Posterior cingulate gyrus (tissue), 11 donors: Measurements from ENCODE around the gene MAPK8.
A peak's percentile ranks its signal among the peaks of the same experiment; 100 is the strongest.
"Not testable (repeated sequence)": the region's sequence is repeated elsewhere in the genome, so short reads cannot be mapped to it uniquely, and the experiment has no call there.

Experiments
- DNase-seq, 10 donors: peaks; one replicate each; pipeline versions ENCODE4 v3.0.0 to v3.0.0-alpha.2; 2020 to 2021; ENCODE audit warnings: mixed read lengths in 3 of 10
- intact Hi-C: fragments of 100-400 bp; cut with DNase I; formaldehyde crosslinking; loops from one replicate; pipeline ENCODE4 v1.15.1; 2023

Gene MAPK8

DNA sequence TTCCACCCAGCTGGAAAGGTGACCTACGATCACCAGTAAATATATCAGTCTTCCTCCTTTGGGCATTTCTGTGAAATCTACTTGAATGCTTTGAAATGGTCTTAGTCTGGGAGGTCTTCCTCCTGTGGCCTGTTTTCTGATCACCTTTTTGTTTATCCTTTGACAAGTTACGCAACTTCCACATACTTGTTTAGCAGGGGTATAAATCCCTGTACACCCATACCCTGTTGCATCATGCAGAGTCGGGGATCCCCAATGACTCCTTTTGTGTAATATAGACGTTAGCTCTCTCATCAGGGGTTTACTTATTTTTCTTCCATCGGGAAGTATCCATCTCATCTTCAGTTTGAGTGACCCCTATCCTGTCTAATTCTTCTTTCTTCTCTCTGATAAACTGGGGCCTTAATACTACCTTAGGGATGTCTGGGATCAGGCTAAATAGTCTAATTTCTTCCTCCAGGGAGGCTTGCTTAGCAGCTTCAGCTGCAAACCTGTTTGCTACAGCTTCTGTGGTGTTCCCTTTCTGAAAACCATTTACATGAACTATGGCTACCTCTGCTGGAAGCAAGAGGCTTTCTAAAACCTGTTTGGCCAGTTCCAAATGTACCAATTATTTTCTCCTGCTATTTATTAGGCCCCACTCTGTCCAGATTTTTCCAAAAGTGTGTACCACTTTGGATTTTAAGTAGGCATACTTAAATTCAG is 25.8 kb downstream of the MAPK8 start:
- intact Hi-C loops: no loop called here
- no peak for DNase-seq

DNA sequence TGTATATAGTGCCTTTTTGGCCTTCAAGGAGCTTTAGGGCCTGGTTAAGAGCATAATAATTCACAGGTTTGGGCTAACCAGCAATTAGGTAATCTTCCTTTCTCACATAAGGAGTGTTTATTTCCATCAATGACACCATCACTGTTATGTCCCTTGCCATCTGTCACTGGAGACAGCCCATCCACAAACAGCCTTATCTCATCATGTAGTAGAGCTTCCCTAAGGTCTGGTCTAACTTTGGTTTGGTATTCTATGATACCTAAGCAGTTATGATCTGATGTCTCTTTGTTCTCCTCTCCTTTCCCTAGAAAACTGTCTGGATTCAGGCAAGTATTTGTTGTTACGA is 26.4 kb downstream of the MAPK8 start:
- intact Hi-C loops: no loop called here
- no peak for DNase-seq

DNA sequence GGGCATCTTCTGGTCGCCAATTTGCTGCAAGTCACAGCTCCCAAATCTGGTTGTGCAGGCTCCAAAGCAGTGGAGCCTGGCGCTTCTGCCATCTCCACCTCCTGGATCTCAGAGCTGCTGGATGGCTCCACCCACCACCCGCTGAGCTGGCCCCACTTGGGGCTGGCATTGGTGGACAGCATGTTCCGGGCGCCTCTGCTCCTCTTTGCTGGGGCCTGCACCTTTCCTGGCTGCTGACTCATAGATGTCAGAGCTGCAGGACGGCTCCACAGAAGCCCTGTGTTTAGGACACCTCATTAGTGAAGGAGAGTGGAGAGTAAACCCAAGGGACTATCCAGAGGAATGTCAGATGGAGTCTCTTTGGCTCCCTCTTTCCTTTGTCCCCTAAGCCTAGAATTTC is 27.4 kb downstream of the MAPK8 start:
- intact Hi-C loops: no loop called here
- DNase-seq: peak in 1 of 10 donors; percentile 60

DNA sequence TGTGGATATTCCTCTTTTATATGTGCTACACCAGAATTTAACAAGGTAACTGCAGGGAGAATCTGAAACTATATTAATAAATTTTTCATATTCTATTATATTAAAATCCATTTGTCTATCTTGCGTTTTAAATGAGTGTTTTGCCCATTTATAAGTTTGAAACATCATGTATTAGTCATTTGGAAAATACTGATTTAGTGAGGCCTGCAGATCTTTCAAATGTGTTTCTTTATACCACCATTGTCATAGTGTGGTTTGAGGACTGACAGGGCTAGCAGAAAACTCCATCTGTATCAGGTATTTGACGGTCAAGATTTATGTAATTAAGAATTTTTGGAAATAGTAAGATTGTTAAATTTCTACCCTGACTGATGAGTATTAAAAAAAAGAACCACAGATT is 29.3 kb downstream of the MAPK8 start:
- intact Hi-C loops: no loop called here
- DNase-seq: no peak

DNA sequence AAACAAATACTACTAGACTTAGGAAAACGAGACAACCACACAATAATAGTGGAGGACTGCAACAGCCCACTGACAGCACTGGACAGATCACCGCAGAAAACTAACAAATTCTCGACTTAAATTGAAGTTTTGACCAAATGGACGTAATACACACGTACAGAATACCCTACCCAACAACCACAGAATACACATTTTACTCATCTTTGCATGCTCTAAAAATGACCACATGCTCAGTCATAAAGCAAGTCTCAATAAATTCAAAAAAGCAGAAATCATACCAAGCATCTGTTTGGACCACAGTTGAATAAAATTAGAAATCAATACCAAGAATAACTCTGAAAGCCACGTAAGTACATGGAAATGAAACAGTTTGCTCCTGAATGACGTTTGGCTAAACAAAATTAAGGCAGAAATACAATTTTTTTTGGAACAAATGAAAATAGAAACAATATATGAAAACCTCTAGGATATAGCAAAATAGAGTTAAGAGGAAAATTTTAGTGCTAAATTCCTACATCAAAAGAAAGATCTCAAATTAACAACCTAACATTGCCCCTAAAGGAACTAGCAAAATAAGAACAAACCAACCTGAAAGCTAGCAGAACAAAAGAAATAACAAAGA is 30.6 kb downstream of the MAPK8 start:
- no peak for DNase-seq
- intact Hi-C loops: no loop called here

DNA sequence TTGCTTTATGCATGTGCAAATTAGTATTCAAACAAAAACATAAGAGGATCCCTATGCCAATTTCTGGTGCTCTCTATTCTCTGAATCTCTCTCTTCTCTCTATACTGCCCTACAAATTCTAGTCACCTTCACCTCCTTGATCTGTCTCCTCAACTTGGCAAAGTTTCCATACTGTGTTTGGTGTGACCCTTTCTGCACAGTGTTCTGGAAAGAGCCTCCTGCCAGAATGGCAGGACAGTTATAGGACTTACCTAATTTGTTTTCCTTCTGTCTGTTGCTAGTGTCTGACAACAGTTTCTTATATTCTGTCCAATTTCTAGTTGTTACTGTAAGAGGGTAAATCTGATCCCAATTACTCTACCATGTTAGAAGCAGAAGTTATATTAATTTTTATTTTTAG is 34.3 kb downstream of the MAPK8 start:
- no peak for DNase-seq
- intact Hi-C loops: no loop called here

DNA sequence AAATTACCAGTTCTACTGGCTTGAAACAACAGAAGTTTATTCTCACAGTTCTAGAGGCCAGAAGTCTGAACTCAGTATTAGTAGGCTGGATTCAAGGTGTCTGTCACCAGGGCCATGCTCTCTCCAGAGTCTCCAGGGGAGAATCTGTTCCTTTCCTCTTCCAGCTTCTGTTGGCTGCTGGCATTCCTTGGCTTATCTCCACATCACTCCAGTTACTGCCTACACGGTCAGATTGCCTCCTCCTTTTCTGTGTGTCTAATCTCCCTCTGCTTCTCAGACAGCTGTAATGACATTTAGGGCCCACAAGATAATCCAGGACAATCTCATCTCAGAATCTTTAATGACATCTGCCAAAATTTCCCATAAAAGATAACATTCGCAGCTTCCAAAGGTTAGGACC is 36.6 kb downstream of the MAPK8 start:
- intact Hi-C loops: no loop called here
- no peak for DNase-seq

DNA sequence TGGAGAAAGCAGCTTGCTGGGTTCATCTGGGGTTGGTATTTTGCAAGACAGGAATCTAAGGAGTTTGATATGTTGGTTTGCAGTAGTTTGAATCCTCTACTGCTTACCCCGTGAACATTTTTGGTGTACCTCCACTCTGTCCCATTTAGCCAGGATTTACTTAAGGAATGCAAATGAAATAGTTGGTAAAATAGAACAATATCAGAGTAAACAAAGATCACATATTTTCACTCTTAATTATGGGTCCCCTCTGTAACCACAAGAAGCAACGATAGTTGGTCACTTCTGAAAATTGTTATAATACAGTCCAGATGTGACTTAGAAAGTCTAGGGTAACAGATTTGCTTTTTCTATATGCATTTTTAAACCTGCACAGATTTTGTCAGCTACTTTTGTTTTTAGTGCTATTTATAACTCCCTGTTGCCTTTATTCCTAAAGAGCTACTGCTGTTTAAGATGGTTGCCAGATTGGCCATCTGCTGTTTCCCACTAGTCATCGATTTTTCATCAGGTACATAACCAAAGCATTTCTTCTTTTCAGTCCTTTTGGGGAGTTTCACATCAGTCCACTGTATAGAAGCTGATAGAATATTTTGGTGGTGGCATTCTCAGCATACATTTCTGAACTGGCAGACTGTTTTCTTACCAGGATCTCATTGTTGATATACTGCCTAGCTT is 37.6 kb downstream of the MAPK8 start:
- intact Hi-C loops: no loop called here
- no peak for DNase-seq

DNA sequence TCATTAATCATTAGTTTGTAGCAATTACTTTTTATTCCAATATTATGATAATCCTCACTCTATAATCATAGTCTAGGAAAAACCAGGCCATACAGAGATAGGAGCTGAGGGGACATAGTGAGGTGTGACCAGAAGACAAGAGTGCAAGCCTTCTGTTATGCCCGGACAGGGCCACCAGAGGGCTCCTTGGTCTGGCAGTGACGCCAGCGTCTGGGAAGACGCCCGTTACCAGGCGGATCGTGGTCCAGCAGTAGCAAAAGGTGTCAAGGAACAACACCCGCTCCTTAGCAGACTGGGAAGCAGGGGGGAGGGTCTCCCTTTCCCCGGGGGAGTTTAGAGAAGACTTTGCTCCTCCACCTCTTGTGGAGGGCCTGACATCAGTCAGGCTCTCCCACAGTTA is 39.8 kb downstream of the MAPK8 start:
- intact Hi-C loops: not testable (repeated sequence)
- peak in 5 of 10 donors; percentile 14 to 90 (median 79) for DNase-seq

DNA sequence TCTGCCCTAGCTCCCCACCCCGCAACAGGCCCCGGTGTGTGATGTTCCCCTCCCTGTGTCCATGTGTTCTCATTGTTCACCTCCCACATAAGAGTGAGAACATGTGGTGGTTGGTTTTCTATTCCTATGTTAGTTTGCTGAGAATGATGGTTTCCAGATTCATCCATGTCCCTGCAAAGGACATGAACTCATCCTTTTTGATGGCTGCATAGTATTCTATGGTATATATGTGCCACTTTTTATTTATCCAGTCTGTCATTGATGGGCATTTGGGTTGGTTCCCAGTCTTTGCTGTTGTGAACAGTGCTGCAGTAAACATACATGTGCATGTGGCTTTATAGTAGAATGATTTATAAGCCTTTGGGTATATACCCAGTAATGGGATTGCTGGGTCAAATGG is 41.1 kb downstream of the MAPK8 start:
- intact Hi-C loops, DNase-seq: not testable (repeated sequence)

DNA sequence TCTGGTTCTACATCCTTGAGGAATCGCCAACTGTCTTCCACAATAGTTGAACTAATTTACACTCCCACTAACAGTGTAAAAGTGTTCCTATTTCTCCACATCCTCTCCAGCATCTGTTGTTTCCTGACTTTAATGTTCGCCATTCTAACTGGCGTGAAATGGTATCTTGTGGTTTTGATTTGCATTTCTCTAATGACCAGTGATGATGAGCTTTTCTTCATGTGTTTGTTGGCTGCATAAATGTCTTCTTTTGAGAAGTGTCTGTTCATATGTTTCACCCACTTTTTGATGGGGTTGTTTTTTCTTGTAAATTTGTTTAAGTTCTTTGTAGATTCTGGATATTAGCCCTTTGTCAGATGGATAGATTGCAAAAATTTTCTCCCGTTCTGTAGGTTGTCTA is 41.5 kb downstream of the MAPK8 start:
- intact Hi-C loops, DNase-seq: not testable (repeated sequence)

DNA sequence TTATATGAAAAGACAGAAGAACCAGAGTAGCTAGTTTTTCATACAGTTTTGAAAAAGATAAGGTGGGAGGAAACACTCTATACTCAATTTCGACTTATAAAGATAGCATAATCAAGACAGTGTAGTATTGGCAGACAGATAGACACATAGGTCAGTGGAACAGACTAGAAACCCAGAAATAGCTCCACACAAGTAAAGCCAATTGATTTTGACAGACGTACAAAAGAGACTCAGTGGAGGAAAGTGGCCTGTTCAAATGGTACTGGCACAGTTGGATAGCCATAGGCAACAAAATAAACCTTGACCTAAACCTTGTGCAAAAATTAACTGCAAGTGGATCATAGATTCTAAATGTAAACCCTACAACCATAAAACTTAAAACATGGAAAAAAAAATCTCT is 46.8 kb downstream of the MAPK8 start:
- intact Hi-C loops: no loop called here
- no peak for DNase-seq

DNA sequence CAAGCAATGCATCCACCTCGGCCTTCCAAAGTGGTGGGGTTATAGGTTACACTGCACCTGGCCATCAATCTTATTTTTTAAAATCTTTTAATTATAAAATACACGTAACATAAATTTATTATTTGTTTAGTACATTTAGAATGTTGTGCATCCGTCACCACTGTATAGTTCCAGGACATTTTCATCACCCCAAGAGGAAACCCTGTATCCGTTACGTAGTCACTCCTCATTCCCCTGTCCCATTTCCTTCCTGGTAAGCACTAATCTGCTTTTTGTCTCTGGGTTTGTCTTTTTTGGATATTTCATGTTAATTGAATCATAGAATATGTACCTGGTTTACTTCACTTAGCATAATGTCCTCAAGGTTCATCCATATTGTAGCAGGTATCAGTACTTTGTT is 51.2 kb downstream of the MAPK8 start:
- no peak for DNase-seq
- intact Hi-C loops: no loop called here

DNA sequence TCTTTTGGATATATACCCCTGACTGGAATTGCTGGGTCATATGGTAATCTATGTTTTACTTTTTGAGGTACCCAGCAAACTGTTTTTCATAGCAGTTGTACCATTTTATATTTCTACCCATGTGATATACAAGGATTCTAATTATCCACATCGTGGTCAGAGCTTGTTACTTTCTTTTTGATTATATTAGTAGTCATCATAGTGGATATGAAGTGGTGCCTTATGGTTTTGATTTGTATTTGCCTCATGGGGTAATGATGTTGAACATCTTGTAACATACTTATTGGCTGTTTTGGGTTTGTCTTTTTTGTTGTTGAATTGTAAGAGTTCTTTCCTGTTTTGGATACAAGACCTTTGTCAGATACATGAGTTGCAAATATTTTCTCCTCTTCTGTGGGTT is 51.7 kb downstream of the MAPK8 start:
- no peak for DNase-seq
- intact Hi-C loops: no loop called here

DNA sequence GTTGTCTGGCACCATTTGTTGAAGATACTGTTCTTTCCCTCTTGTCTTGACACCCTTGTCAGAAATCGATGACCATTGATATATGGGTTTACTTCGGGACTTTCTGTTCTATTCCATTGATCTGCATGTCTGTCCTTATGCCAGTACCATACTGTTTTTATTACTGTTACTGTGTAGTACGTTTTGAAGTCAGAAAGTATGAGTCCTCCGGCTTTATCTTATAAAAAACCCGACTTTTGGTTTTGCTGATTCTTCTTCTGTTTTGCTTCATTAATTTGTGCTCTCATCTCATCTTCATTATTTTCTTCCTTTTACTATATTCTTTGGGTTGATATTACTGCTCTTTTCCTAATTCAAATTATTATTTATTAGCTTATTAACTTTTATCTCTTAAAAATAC is 52.4 kb downstream of the MAPK8 start:
- no peak for DNase-seq
- intact Hi-C loops: no loop called here

DNA sequence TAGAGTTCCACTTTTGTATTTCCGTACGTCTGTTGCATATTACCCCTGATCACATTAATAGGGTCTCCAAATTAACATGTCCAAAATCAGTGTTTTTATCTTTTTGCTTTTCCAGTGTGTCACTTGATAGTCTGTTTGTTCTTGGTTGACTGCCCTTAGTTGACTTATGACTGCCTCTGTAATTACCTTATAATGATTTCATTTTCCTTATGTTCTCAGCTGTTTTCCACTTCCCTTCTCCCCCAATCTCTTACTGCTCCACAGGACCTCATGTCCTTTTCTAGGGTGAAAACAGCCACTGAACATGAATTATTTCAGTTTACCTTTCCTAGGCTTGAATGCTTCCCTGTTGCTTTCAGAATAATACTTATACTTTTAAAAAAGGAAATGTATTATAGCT is 54.7 kb downstream of the MAPK8 start:
- intact Hi-C loops: loop anchor here (5.0 kb wide), 2 partner anchors 146 to 191 kb away; no protein-coding TSS in a partner anchor
- DNase-seq: no peak

DNA sequence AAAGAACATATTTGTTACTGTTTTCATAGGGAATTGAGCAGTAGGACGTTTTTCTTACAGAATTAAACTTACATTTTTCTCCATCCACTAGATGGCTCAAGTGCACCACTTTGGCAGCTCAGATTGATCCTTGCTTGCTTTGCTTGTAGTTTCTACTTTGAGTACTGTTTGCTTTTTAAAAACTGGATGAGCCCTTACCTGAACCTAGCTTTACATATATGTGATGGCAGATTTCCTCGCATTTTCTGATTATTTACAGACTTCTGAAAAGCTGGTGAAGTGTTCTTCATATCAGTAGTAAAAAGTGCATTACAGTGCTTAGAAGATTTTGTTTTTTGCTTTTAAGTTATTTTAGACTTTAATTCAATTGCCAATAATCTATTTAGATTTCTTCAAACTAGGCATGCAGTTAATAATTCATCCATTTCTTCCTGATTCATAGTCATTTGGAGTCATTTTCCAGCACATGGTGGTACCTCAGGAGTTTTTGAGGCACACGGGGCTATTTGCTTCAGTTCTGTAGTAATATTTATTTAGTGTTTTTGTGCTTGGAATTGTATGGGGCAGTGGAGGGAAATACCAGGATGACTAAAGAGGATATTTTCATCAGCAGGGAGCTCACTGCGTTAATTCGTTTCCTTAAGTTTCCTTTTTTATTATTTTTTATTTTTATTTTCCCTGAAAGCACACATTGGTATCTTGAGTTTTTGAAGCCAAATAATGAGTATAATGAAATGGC is 57.3 kb downstream of the MAPK8 start:
- DNase-seq: peak in 6 of 10 donors; percentile 11 to 77 (median 33)
- intact Hi-C loops: loop anchor here (1.0 to 5.0 kb wide), 3 partner anchors 144 to 293 kb away; no protein-coding TSS in a partner anchor

DNA sequence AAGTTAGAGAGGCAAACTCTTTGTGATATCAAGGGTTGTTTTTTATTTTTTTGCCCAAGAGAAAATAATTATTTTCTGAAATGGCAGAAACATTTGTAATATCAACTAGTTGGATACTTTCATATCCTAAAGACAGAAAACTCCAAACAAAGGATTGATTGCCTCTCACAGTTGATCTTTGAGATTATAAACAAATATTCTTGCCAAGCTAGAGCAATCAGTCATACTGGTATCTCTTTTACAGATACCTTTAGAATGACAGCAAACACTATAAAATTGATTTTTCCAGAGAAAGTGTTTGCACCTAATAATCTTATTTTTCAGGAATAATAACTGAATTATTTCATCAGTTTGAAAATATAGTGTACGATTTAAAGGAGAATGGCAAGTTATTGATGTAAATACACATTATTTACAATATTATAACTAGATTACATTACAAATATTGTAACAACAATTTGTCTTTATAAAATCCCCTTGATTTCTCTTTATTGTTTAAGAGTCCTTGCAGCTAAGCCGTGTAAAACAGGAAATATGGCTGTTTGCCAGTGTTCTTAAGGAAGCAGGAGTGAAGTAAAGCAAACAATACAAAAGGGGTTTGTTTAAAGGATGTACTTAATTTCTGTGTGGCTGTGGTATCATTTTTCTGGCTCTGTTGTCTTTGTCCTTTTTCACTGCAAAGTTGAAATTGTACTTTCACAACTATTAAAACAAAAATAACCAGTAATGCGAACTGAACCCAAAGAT is 58.4 kb downstream of the MAPK8 start:
- no peak for DNase-seq
- intact Hi-C loops: loop anchor here (5.0 kb wide), 2 partner anchors 142 to 187 kb away; no protein-coding TSS in a partner anchor

DNA sequence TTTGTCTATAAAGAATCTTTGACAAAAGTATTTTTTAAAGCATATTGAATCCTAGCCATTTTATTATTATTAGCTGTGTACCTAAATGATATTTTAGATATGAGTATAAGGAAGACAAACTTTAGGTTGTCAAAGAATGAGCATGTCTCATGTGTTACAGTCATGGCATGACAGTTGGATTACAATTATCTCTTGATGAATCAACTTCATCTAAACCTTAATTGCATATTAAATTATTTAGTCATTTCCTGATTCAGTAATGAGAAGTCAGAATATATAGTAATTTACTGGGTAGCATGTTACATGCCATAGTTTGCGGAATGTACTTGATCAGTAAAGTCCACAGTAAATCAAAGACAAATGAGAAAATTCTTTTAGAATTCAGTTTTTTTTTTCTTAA is 59.2 kb downstream of the MAPK8 start:
- intact Hi-C loops: no loop called here
- no peak for DNase-seq

DNA sequence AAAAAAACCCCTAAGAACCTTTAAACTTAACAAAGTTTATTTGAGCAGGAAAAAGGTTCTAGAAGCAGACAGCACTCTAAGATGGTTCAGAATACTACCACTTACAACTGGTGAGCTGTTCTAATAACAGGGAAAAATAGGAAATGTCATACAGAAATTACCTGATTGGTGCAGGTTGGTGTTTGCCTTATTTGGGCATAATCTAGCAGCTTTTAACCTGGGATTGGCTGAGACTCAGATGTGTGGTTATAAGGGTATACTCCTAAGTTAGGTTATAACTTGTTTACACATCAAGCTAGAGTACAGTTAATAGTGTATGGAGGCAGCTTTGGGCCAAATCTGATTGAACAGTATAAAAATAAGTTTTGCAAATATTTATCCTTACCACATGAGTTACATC is 59.8 kb downstream of the MAPK8 start:
- intact Hi-C loops: no loop called here
- DNase-seq: no peak
